Measurements from ENCODE around the gene LILRA5. TPM values are rescaled to one million over a fixed set of nuclear protein-coding genes. Genes with fewer than 3 reads are reported as not detected.
"Not testable (repeated sequence)": the region's sequence is repeated elsewhere in the genome, so short reads cannot be mapped to it uniquely, and the experiment has no call there.

Gene LILRA5
- total and polyA plus RNA-seq, 2 of the 4 experiments (the other 2 are of a cell fraction), result not detected

GRCh38 chr19:54329476-54330165 lies 16.7 kb upstream of the LILRA5 start:
- no peak overlapping the region for H4K91ac ChIP-seq (ENCODE audit: insufficient read depth, low read depth, low read length)
- no peak overlapping the region for H3K56ac ChIP-seq (ENCODE audit: extremely low read depth, insufficient read depth, low read length)
- DNase-seq (no peak), ATAC-seq (ENCODE audit: low read depth) (no peak)
- H3K9me1 ChIP-seq (ENCODE audit: insufficient read depth, low read length), result no peaks in the 10 kb centered on the region
- no peak for TF ChIP-seq RAD21 (IDR thresholded peaks at IDR 0.05; ENCODE audit: low read length)
- H3K4me3 ChIP-seq (ENCODE audit: insufficient read depth, low read depth, low read length), result no peak overlapping the region
- H3K79me1 ChIP-seq (ENCODE audit: low read depth in 1 of 2, low read length in 2 of 2), result no peaks in the 10 kb centered on the region
- intact Hi-C loops (cut with micrococcal nuclease) (no loop called here), dilution Hi-C loops (cut with HindIII; ENCODE audit: low sequenced_read_pairs, unreplicated experiment) (no loop called here), in situ Hi-C loops (cut with MboI; ENCODE audit: low sequenced_read_pairs) (no loop called here)
- ChIA-PET POLR2A (ENCODE audit: unreplicated experiment) (no interaction called here), CTCF (no interaction called here)
- no peak overlapping the region for H2AK5ac ChIP-seq (ENCODE audit: low read depth, low read length)
- H2AFZ ChIP-seq (replicated peaks; ENCODE audit: low read length, poor library complexity), result no peak overlapping the region
- no peak overlapping the region for H2BK15ac ChIP-seq (ENCODE audit: low read depth, low read length)
- no peak overlapping the region for H2BK5ac ChIP-seq (ENCODE audit: low read depth, low read length, poor library complexity, severe bottlenecking)
- H3K27ac ChIP-seq (ENCODE audit: insufficient read depth, low read length), result no peak overlapping the region
- H3K9ac ChIP-seq (ENCODE audit: low read depth, low read length), result no peak overlapping the region
- H3K27me3 ChIP-seq (ENCODE audit: control insufficient read depth, insufficient read depth, low read length), result no peaks in the 10 kb centered on the region
- peaks cover 3% of the 10 kb centered on the region; the same call in 1 of the 2 replicates for H3K9me3 ChIP-seq (ENCODE audit: control insufficient read depth, insufficient read depth, low read length)
- BruUV-seq (replicated peaks), result no TSS peak
- H4K8ac ChIP-seq (ENCODE audit: low read depth in 2 of 2, low read length in 2 of 2), result no peak overlapping the region
- no peak overlapping the region for H2BK20ac ChIP-seq (ENCODE audit: low read depth, low read length)
- H3K4me1 ChIP-seq (ENCODE audit: control insufficient read depth, insufficient read depth, low read length), result no peaks in the 10 kb centered on the region
- H3K4ac ChIP-seq (ENCODE audit: low read depth, low read length), result no peak overlapping the region
- no peak overlapping the region for H3K14ac ChIP-seq (replicated peaks; ENCODE audit: low read depth, low read length)
- H4K5ac ChIP-seq (ENCODE audit: low read depth, low read length), result no peak overlapping the region
- no peaks in the 10 kb centered on the region for H3K36me3 ChIP-seq (ENCODE audit: control insufficient read depth, insufficient read depth, low read length)
- no peaks in the 10 kb centered on the region; the same call in 1 of the 2 replicates for H4K20me1 ChIP-seq (ENCODE audit: insufficient read depth, low read length)
- H3K23ac ChIP-seq (ENCODE audit: low read depth, low read length), result no peak overlapping the region
- H2AK9ac ChIP-seq (replicated peaks; ENCODE audit: low read depth, low read length, poor library complexity), result no peak overlapping the region
- 49% methylated on average over 4 of the region's 14 CpGs; no CpG with 5 or more reads in 1 of the 2 experiments for WGBS, 2 experiments (ENCODE audit: extremely low coverage in 2 of 2, insufficient read length in 1 of 2)
- H3K18ac ChIP-seq (ENCODE audit: low read depth, low read length), result no peak overlapping the region
- no peak overlapping the region for H2BK120ac ChIP-seq (ENCODE audit: low read depth, low read length)
- no peak overlapping the region for H3K4me2 ChIP-seq (ENCODE audit: low read depth, low read length)

GRCh38 chr19:54328781-54329180 lies 15.8 kb upstream of the LILRA5 start:
- H3K27me3 ChIP-seq (ENCODE audit: control insufficient read depth, insufficient read depth, low read length); H2AK9ac ChIP-seq (replicated peaks; ENCODE audit: low read depth, low read length, poor library complexity); H3K36me3 ChIP-seq (ENCODE audit: control insufficient read depth, insufficient read depth, low read length); H4K8ac ChIP-seq (ENCODE audit: low read depth in 2 of 2, low read length in 2 of 2); H3K23ac ChIP-seq (ENCODE audit: low read depth, low read length); H3K9me3 ChIP-seq (ENCODE audit: control insufficient read depth, insufficient read depth, low read length); H4K91ac ChIP-seq (ENCODE audit: insufficient read depth, low read depth, low read length); H4K20me1 ChIP-seq (ENCODE audit: insufficient read depth, low read length); H2BK120ac ChIP-seq (ENCODE audit: low read depth, low read length); H2AK5ac ChIP-seq (ENCODE audit: low read depth, low read length); BruUV-seq (replicated peaks); H2BK20ac ChIP-seq (ENCODE audit: low read depth, low read length); H3K14ac ChIP-seq (replicated peaks; ENCODE audit: low read depth, low read length); ATAC-seq (ENCODE audit: low read depth); POLR2A ChIA-PET (ENCODE audit: unreplicated experiment); H2BK5ac ChIP-seq (ENCODE audit: low read depth, low read length, poor library complexity, severe bottlenecking); H3K27ac ChIP-seq (ENCODE audit: insufficient read depth, low read length); H3K4me1 ChIP-seq (ENCODE audit: control insufficient read depth, insufficient read depth, low read length); intact Hi-C loops (cut with micrococcal nuclease); H3K18ac ChIP-seq (ENCODE audit: low read depth, low read length); H3K4me3 ChIP-seq (ENCODE audit: insufficient read depth, low read depth, low read length); H3K9ac ChIP-seq (ENCODE audit: low read depth, low read length); H3K56ac ChIP-seq (ENCODE audit: extremely low read depth, insufficient read depth, low read length); H3K79me1 ChIP-seq (ENCODE audit: low read depth in 1 of 2, low read length in 2 of 2); H2AFZ ChIP-seq (replicated peaks; ENCODE audit: low read length, poor library complexity); H3K9me1 ChIP-seq (ENCODE audit: insufficient read depth, low read length); H3K4me2 ChIP-seq (ENCODE audit: low read depth, low read length); H4K5ac ChIP-seq (ENCODE audit: low read depth, low read length); CTCF ChIA-PET; H3K4ac ChIP-seq (ENCODE audit: low read depth, low read length); H2BK15ac ChIP-seq (ENCODE audit: low read depth, low read length); in situ Hi-C loops (cut with MboI; ENCODE audit: low sequenced_read_pairs); dilution Hi-C loops (cut with HindIII; ENCODE audit: low sequenced_read_pairs, unreplicated experiment); DNase-seq: not testable (repeated sequence)
- 60% methylated on average over 1 of the region's 5 CpGs; no CpG with 5 or more reads in 1 of the 2 experiments for WGBS, 2 experiments (ENCODE audit: extremely low coverage in 2 of 2, insufficient read length in 1 of 2)

Measured in IMR-90 (cell line).